Kidney epithelial cell (primary cell): ENCODE measurements around the gene PCSK5. TPM values are rescaled to one million over a fixed set of nuclear protein-coding genes. Genes with fewer than 3 reads are reported as not detected.

Experiments used
- DNase-seq: peaks from one replicate; pipeline ENCODE4 v3.0.0-alpha.2; 2010; ENCODE audit warnings: low read depth
- H3K27me3 ChIP-seq: 2 replicates; pipeline ENCODE4 v1.6.0; 2011; ENCODE audit warnings: low read length; ENCODE audit not compliant: control insufficient read depth, insufficient read depth
- H3K36me3 ChIP-seq: 2 replicates; pipeline ENCODE4 v1.5.1; 2011; ENCODE audit warnings: low read length; ENCODE audit not compliant: control insufficient read depth, insufficient read depth
- H3K4me3 ChIP-seq: 2 replicates; pipeline ENCODE4 v1.5.1; 2011; ENCODE audit warnings: low read depth, mild to moderate bottlenecking, control low read depth, low read length
- CTCF ChIP-seq: IDR thresholded peaks from 2 replicates; pipeline ENCODE4 v1.5.1; 2011; ENCODE audit warnings: mild to moderate bottlenecking, moderate library complexity, low read length, control low read depth, inconsistent platforms; ENCODE audit not compliant: insufficient read depth, poor library complexity, severe bottlenecking
- total RNA-seq: library from RNA; depleted of rRNA; stranded (reverse); fragments of >200 nt; gene quantifications from 2 replicates; pipeline ENCODE4 v1.2.3, GENCODE V29; 2015

PCSK5 gene
- total RNA-seq, 1 donor from 2014 or later, result 3.8 TPM

- DNase-seq, result no peak
- Histone ChIP-seq H3K27me3 (no peaks in the 10 kb centered on the region), H3K36me3 (no peaks in the 10 kb centered on the region), H3K4me3 (no peak overlapping the region)
- no peak for TF ChIP-seq CTCF
These were observed 400.1 kb downstream of the PCSK5 start for GRCh38 chr9:76290555-76290954.

GRCh38 chr9:76292246-76292645 is 401.8 kb downstream of the PCSK5 start:
- H3K27me3 ChIP-seq, result no peaks in the 10 kb centered on the region
- H3K4me3 ChIP-seq, result no peak overlapping the region
- DNase-seq, result no peak
- no peaks in the 10 kb centered on the region for H3K36me3 ChIP-seq
- no peak for TF ChIP-seq CTCF

GRCh38 chr9:76292658-76293057 is 402.2 kb downstream of the PCSK5 start:
- H3K4me3 ChIP-seq, result no peak overlapping the region
- no peak for TF ChIP-seq CTCF
- no peaks in the 10 kb centered on the region for H3K27me3 ChIP-seq
- no peaks in the 10 kb centered on the region for H3K36me3 ChIP-seq
- DNase-seq, result no peak

- H3K27me3 ChIP-seq, result no peaks in the 10 kb centered on the region
- DNase-seq, result no peak
- no peak overlapping the region for H3K4me3 ChIP-seq
- TF ChIP-seq CTCF, result no peak
- no peaks in the 10 kb centered on the region for H3K36me3 ChIP-seq
These were observed 403.8 kb downstream of the PCSK5 start for GRCh38 chr9:76294301-76294700.

GRCh38 chr9:76296561-76297310 is 406.3 kb downstream of the PCSK5 start:
- Histone ChIP-seq H3K4me3 (no peak overlapping the region), H3K27me3 (no peaks in the 10 kb centered on the region), H3K36me3 (no peaks in the 10 kb centered on the region)
- no peak for TF ChIP-seq CTCF
- DNase-seq, result no peak

- no peaks in the 10 kb centered on the region for H3K36me3 ChIP-seq
- no peak for DNase-seq
- no peak overlapping the region for H3K4me3 ChIP-seq
- H3K27me3 ChIP-seq, result no peaks in the 10 kb centered on the region
- no peak for TF ChIP-seq CTCF
These were observed 407.3 kb downstream of the PCSK5 start for GRCh38 chr9:76297721-76298239.
